Stomach (tissue), 4 donors: ENCODE measurements around the gene CDHR4.

Experiments used
- EP300 ChIP-seq: sonication (generic); formaldehyde crosslinking; IDR thresholded peaks from one replicate; pipeline ENCODE4 v1.6.1; 2017; ENCODE audit warnings: antibody characterized with exemption
- POLR2A ChIP-seq, 4 donors: fragments of 450-650 bp; IDR thresholded peaks; one replicate each; pipeline ENCODE4 v1.6.1; 2016; ENCODE audit warnings: antibody characterized with exemption in 4 of 4, control low read depth in 2 of 4, mild to moderate bottlenecking in 1 of 4, moderate library complexity in 1 of 4
- POLR2AphosphoS5 ChIP-seq, 3 donors: sonication (generic); formaldehyde crosslinking; IDR thresholded peaks; one replicate each; pipeline ENCODE4 v1.6.1; 2016; ENCODE audit warnings: antibody characterized with exemption in 3 of 3
- TF ChIP-seq, protein P1 (sequence below), 7 experiments: fragments of 450-650 bp in 4 of 7; fragments of 200-600 bp in 3 of 7; sonication (generic) in 3 of 7; IDR thresholded peaks; one replicate each; pipeline ENCODE4 v1.5.1; 2016 to 2019; ENCODE audit warnings: antibody characterized with exemption in 7 of 7, control low read depth in 2 of 7, mild to moderate bottlenecking in 1 of 7

DNA sequence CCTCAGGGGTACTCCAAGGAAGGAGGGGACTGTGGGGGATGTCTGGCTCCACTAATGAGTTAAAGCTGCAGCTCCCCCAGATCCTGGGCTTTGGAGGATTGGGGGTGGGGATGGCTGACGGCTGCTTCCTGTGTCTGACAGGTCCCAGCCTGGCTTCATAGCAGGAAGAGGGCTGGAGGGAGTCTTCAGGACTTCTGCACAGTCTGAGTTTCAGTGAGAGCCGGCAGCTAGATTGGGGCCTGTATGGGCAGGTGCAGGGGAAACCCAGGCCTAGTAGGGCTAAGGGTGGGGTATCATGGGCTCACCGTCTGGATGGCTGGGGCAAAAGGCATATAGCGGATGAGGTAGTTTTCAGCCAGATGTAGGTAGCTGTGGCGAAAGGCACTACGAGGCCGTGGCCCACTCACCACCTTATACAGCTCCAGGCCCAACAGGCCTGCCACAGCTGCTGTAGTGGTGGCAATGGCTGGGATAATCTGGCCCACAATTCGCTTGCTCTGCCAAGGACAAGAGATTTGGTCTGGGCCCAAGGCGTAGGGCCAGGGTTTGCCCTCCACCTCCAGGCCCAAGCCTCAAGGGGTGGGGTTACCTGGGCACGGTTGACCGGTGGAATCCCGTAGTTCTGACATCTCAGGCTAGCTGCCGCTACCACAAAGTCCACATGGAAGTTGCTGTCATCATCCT lies 7.9 kb upstream of the CDHR4 start:
- TF ChIP-seq POLR2AphosphoS5 (IDR thresholded peaks at IDR 0.05), result no peak
- TF ChIP-seq, protein P1, sequence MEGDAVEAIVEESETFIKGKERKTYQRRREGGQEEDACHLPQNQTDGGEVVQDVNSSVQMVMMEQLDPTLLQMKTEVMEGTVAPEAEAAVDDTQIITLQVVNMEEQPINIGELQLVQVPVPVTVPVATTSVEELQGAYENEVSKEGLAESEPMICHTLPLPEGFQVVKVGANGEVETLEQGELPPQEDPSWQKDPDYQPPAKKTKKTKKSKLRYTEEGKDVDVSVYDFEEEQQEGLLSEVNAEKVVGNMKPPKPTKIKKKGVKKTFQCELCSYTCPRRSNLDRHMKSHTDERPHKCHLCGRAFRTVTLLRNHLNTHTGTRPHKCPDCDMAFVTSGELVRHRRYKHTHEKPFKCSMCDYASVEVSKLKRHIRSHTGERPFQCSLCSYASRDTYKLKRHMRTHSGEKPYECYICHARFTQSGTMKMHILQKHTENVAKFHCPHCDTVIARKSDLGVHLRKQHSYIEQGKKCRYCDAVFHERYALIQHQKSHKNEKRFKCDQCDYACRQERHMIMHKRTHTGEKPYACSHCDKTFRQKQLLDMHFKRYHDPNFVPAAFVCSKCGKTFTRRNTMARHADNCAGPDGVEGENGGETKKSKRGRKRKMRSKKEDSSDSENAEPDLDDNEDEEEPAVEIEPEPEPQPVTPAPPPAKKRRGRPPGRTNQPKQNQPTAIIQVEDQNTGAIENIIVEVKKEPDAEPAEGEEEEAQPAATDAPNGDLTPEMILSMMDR (IDR thresholded peaks at IDR 0.05), result no peak
- TF ChIP-seq POLR2A (IDR thresholded peaks at IDR 0.05), result no peak
- no peak for TF ChIP-seq EP300
